NCI-H748 (cell line): ENCODE data around the gene FAM20A.

Experiments used
- DNase-seq: peaks from one replicate; lab custom pipeline; 2025; ENCODE audit not compliant: unreplicated experiment; lab: John Stamatoyannopoulos, UW

The FAM20A gene

GRCh38 chr17:68611353-68612208, 10.4 kb upstream of the FAM20A start:
- DNase-seq: no peak

- DNase-seq: no peak
Measured at GRCh38 chr17:68610554-68610953, 9.4 kb upstream of the FAM20A start.

GRCh38 chr17:68608515-68609130, 7.5 kb upstream of the FAM20A start:
- DNase-seq: no peak

- no peak for DNase-seq
Measured at GRCh38 chr17:68606451-68607307, 5.5 kb upstream of the FAM20A start.

GRCh38 chr17:68605914-68606313, 4.7 kb upstream of the FAM20A start:
- no peak for DNase-seq

- no peak for DNase-seq
Measured at GRCh38 chr17:68603656-68604055, 2.5 kb upstream of the FAM20A start.

- DNase-seq: no peak
Measured at GRCh38 chr17:68603027-68603426, 1.9 kb upstream of the FAM20A start.

- DNase-seq: no peak
Measured at GRCh38 chr17:68602289-68602688, 1.1 kb upstream of the FAM20A start.

- no peak for DNase-seq
Measured at GRCh38 chr17:68601565-68602288, 560 bp upstream of the FAM20A start.

- DNase-seq: peak; percentile 61
Measured at GRCh38 chr17:68600067-68600930, 868 bp downstream of the FAM20A start.

GRCh38 chr17:68599552-68600066, 1.6 kb downstream of the FAM20A start:
- no peak for DNase-seq

- DNase-seq: no peak
Measured at GRCh38 chr17:68599091-68599490, 2.1 kb downstream of the FAM20A start.

GRCh38 chr17:68598545-68598961, 2.6 kb downstream of the FAM20A start:
- no peak for DNase-seq

GRCh38 chr17:68598074-68598473, 3.1 kb downstream of the FAM20A start:
- DNase-seq: no peak

- DNase-seq: no peak
Measured at GRCh38 chr17:68596411-68596945, 4.7 kb downstream of the FAM20A start.

- no peak for DNase-seq
Measured at GRCh38 chr17:68595986-68596385, 5.2 kb downstream of the FAM20A start.

- DNase-seq: no peak
Measured at GRCh38 chr17:68595496-68595895, 5.7 kb downstream of the FAM20A start.

- DNase-seq: no peak
Measured at GRCh38 chr17:68594552-68594951, 6.6 kb downstream of the FAM20A start.
